Ovary (tissue), 9 donors: ENCODE data around the gene MITF. TPM values are rescaled to one million over a fixed set of nuclear protein-coding genes. Genes with fewer than 3 reads are reported as not detected.
A peak's percentile ranks its signal among the peaks of the same experiment; 100 is the strongest.

Experiments
- DNase-seq, 5 donors: peaks; one replicate each; pipeline ENCODE4 v3.0.0-alpha.2; 2019 to 2020
- H3K27ac ChIP-seq, 2 donors: fragments of 200-600 bp; one replicate each; pipeline versions ENCODE4 v1.5.1 to v1.8.0; 2019 to 2022
- H3K27me3 ChIP-seq: fragments of 200-600 bp; one replicate; pipeline ENCODE4 v1.8.0; 2022
- H3K36me3 ChIP-seq: fragments of 200-600 bp; sonication (generic); one replicate; pipeline ENCODE4 v1.5.1; 2019
- H3K4me1 ChIP-seq: one replicate; pipeline ENCODE4 v1.8.1; 2013; ENCODE audit warnings: mild to moderate bottlenecking, moderate library complexity; ENCODE audit not compliant: insufficient read depth
- H3K4me3 ChIP-seq: fragments of 200-600 bp; sonication (generic); one replicate; pipeline ENCODE4 v1.5.1; 2017
- H3K9me3 ChIP-seq, 2 donors: fragments of 200-600 bp in 1 of 2; sonication (generic) in 1 of 2; one replicate each; pipeline versions ENCODE4 v1.5.1 to v1.8.1; 2013 to 2019; ENCODE audit warnings: mild to moderate bottlenecking in 1 of 2, moderate library complexity in 1 of 2
- EP300 ChIP-seq: sonication (generic); formaldehyde crosslinking; IDR thresholded peaks from one replicate; pipeline ENCODE4 v1.6.1; 2017; ENCODE audit warnings: antibody characterized with exemption
- POLR2A ChIP-seq: fragments of 450-650 bp; IDR thresholded peaks from one replicate; pipeline ENCODE4 v1.6.1; 2017; ENCODE audit warnings: antibody characterized with exemption, mild to moderate bottlenecking, moderate library complexity
- WGBS, 3 donors: extraction: QIAGEN DNeasy Blood & Tissue Kit in 1 of 3; methylation state at CpG; one replicate each; pipeline versions ENCODE4 v1.1.5 to v1.1.7; 2013 to 2017; 5-methylcytosine and 5-hydroxymethylcytosine counted together
- intact Hi-C, 4 donors: fragments of 100-400 bp; cut with DNase I; formaldehyde crosslinking; loops; one replicate each; pipeline versions ENCODE4 v1.11.0 to v1.15.1; 2022 to 2023
- polyA plus RNA-seq, 2 donors: library from polyadenylated mRNA; stranded (reverse); fragments of 200-250 nt in 1 of 2; fragments of 350-450 nt in 1 of 2; fragmentation: Illumina TruSeq in 1 of 2; extraction: RNeasy Lipid Tissue Mini Kit (QIAGEN cat#74804) in 1 of 2; gene quantifications; one replicate each; pipeline ENCODE4 v1.2.3, GENCODE V29; 2013 to 2014
- total RNA-seq, 7 donors: library from RNA; depleted of rRNA in 2 of 7; stranded (reverse); fragments of >200 nt in 2 of 7; fragmentation: NEBNext Ultra II Directional in 3 of 7; extraction: Animal tissue kit (Norgen Biotek cat#: 25700) in 3 of 7; gene quantifications; one replicate each; pipeline versions ENCODE4 v1.1.0 to v1.2.4, GENCODE V29; 2016 to 2023
- TF ChIP-seq, protein P1 (sequence below), 3 donors: fragments of 450-650 bp in 2 of 3; fragments of 200-600 bp in 1 of 3; IDR thresholded peaks; one replicate each; pipeline versions ENCODE4 v1.5.1 to v1.8.0; 2016 to 2022; ENCODE audit warnings: antibody characterized with exemption in 3 of 3, mild to moderate bottlenecking in 1 of 3
- donor health status: DM: no; HTN: no; CAD: no; lungs with moderate emphysema.
- donor health status: DM: no; HTN: no; CAD: no.
- donor health status: Bipolar disorder and iron deficiency.
- donor health status: DM: yes; HTN: yes; CAD: no.
- donor health status: DM: no; HTN: no; CAD: no.
- donor health status: DM: yes; HTN: yes; CAD: no.

The MITF gene
- total and polyA plus RNA-seq, 9 donors = 13.6 to 38.0 (median 24.9) TPM

DNA sequence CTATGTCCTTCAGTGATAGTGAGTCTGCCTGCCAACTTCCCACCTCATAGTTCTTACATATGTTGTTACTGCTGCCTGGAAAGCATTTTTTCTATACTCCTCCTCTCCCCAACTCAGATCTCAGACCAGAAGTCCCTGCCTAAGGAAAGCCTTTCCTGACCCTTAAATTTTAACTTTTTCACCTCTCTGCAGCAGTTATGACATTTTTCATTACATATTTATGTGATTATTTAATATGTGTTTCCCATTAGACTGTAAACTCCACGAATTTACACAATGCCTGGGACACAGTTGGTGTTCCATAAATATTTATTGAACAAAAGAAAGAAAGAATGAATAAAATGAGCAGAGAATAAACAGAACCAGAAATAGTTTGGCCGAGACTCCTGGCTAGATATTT lies 125.5 kb downstream of the MITF start:
- Histone ChIP-seq H3K4me1 (peaks cover 9% of the 10 kb centered on the region), H3K4me3 (no peak overlapping the region), H3K27ac (no peak overlapping the region), H3K9me3 (no peaks in the 10 kb centered on the region), H3K36me3 (no peaks in the 10 kb centered on the region), H3K27me3 (no peaks in the 10 kb centered on the region)
- no peak for DNase-seq
- intact Hi-C loops = no loop called here
- TF ChIP-seq POLR2A (no peak), EP300 (no peak)
- TF ChIP-seq, protein P1, sequence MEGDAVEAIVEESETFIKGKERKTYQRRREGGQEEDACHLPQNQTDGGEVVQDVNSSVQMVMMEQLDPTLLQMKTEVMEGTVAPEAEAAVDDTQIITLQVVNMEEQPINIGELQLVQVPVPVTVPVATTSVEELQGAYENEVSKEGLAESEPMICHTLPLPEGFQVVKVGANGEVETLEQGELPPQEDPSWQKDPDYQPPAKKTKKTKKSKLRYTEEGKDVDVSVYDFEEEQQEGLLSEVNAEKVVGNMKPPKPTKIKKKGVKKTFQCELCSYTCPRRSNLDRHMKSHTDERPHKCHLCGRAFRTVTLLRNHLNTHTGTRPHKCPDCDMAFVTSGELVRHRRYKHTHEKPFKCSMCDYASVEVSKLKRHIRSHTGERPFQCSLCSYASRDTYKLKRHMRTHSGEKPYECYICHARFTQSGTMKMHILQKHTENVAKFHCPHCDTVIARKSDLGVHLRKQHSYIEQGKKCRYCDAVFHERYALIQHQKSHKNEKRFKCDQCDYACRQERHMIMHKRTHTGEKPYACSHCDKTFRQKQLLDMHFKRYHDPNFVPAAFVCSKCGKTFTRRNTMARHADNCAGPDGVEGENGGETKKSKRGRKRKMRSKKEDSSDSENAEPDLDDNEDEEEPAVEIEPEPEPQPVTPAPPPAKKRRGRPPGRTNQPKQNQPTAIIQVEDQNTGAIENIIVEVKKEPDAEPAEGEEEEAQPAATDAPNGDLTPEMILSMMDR (IDR thresholded peaks at IDR 0.05) = no peak
- 6 to 26% (median 16%) methylated on average over 2 of the region's 2 CpGs for WGBS, 3 donors

DNA sequence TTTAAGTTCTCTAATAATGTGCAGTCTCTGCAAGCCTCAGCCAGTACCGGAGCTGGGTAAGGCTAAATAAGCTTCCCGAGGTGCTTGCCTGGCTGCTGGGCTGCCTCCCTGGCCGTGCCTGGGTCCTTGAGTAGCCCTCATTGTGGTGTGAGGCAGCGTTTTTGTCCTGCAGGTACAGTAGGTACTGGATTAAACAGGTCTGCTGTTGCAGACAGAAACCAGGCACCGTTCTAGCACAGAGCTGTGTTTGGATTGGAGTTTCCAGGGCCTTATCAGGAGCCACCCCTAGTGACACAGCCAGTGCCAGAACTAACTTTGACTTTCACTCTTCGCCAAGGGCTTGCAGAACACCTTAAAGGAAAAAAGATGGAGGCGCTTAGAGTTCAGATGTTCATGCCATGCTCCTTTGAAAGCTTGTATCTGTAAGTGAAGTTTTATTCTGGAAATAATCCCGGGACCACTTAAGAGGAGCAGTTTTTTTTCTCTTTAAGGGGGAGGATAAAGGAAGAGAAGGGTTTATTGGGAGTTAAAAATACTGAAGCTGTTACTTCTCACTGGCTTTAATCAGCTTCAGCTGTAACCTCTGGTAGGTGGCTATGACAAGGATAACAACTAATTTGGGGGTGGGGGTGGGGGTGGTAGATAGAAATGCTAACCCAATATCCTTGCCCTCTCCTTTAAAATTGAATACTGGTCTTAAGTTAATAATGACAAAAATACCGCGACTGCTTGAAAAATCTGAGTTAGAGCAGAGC lies 126.8 kb downstream of the MITF start:
- H3K4me3 ChIP-seq = peak overlapping the region; percentile 8

DNA sequence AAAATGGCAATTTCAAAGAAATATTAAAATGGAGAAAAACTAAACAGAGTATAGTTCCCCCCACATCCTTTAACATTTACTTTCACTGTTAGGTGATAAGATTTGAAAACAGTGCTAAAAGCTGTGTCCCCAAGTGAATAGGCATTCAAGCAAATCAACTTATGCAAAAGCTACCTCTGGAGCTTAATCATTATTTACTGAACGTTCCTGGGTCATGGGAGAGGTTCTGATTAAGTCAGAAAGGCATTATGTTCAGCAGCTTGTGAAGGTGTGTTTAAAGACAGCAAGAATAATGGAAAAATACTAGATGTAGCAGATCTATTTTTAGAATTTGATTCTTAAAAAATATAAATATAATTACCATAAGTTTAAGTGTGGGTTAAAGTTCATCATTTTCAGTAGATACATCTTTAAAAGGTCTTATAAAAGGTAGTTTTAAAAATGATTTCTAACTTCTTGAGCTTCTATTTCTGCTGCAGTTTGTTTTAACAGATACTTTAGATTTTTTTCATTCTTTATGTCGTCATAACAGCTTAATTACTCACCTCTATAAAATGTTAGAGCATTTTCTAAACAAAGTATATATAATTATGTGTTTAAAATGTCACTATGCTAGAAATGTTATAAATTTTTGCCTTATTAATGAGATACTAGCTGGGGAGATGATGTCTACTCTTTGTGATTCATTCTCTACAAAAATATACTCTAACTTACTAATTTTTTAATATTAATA lies 127.9 kb downstream of the MITF start:
- no peaks in the 10 kb centered on the region for H3K36me3 ChIP-seq
- peaks cover 11% of the 10 kb centered on the region for H3K4me1 ChIP-seq
- H3K9me3 ChIP-seq = no peaks in the 10 kb centered on the region
- no peaks in the 10 kb centered on the region for H3K27me3 ChIP-seq
- intact Hi-C loops = no loop called here
- TF ChIP-seq EP300 = no peak
- TF ChIP-seq, protein P1 (IDR thresholded peaks at IDR 0.05) = no peak
- TF ChIP-seq POLR2A = no peak
- whole genome bisulfite sequencing, 3 donors = 9 to 10% (median 9%) methylated on average over 2 of the region's 2 CpGs
- H3K27ac ChIP-seq = no peak overlapping the region
- no peak for DNase-seq
- H3K4me3 ChIP-seq = no peak overlapping the region

More for the DNA sequence above, 126.8 kb downstream of the MITF start:
- Histone ChIP-seq H3K36me3 (no peaks in the 10 kb centered on the region), H3K4me1 (peaks cover 9% of the 10 kb centered on the region), H3K27ac (no peak overlapping the region), H3K9me3 (no peaks in the 10 kb centered on the region), H3K27me3 (no peaks in the 10 kb centered on the region)
- intact Hi-C loops = no loop called here
- TF ChIP-seq, protein P1 (IDR thresholded peaks at IDR 0.05) = no peak
- TF ChIP-seq EP300 (no peak), POLR2A (no peak)
- 7 to 13% (median 9%) methylated on average over 10 of the region's 10 CpGs for WGBS, 3 donors
- peak in 4 of 5 donors; percentile 13 to 31 (median 18) for DNase-seq

DNA sequence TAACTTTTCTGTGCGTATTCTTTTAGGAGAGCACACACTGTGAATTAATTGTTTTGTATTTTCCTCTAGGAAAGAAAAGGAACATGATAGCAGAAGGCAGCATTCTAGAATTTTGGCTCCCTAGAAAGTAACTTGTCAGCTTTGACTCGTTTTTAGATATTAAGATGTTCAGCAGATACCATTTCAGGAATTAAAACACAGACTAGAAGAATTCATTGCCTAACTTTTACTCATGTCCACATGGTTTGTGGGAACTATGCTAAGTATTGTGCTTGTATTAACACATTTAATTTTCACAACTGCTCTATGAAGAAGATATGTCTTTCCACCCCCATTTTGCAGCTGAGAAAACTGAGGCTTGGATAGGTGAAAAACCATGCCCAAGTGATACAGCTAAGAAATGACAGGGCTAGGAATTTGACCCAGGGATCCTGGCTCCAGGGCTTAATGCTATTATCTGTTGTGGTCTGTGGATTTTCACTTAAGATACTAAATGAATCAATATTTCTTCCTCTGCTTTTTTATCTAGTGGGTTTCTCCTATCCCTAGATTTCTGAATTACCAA lies 128.8 kb downstream of the MITF start:
- intact Hi-C loops = no loop called here
- no peak overlapping the region for H3K27ac ChIP-seq
- H3K4me1 ChIP-seq = peaks cover 11% of the 10 kb centered on the region
- 22 to 38% (median 36%) methylated on average over 2 of the region's 2 CpGs for WGBS, 3 donors
- no peaks in the 10 kb centered on the region for H3K27me3 ChIP-seq
- no peaks in the 10 kb centered on the region for H3K9me3 ChIP-seq
- DNase-seq = no peak
- H3K4me3 ChIP-seq = no peak overlapping the region
- no peaks in the 10 kb centered on the region for H3K36me3 ChIP-seq
- TF ChIP-seq POLR2A (no peak), EP300 (no peak)
- TF ChIP-seq, protein P1 (IDR thresholded peaks at IDR 0.05) = no peak
